ENCODE results near the gene PTGES3L. TPM values are rescaled to one million over a fixed set of nuclear protein-coding genes. Genes with fewer than 3 reads are reported as not detected.
"Not testable (repeated sequence)": the region's sequence is repeated elsewhere in the genome, so short reads cannot be mapped to it uniquely, and the experiment has no call there.

PTGES3L gene
- total RNA-seq, 2 donors from 2014 or later: 1.4 to 2.7 TPM

DNA sequence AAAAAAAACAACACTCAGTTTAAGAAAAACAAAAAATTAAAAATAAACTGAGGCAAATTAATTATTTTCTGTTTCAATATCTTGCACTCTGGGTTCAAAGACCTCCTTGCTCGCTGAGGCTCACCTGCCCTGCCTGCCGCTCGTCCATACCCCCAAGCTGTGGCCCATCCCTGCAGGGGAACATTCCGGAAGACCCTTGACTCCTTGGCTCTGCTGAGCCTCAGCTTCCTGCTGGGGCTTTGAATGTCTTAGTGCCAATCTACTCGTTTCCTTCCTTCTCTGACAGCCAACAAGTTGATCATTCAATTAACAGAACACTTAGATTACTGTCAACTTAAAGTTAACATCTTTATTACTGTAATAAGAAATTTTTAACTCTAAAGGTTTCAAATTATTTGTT lies 55.0 kb downstream of the PTGES3L start:
- Mint-ChIP-seq H3K27ac (no peak overlapping the region), H3K27me3 (peaks cover 12% of the 10 kb centered on the region), H3K4me1 (peaks cover 5% of the 10 kb centered on the region), H3K9me3 (no peaks in the 10 kb centered on the region), H3K36me3 (ENCODE audit: low read depth) (no peaks in the 10 kb centered on the region), H3K4me3 (no peak overlapping the region)
- no peak for ATAC-seq (replicated peaks)

DNA sequence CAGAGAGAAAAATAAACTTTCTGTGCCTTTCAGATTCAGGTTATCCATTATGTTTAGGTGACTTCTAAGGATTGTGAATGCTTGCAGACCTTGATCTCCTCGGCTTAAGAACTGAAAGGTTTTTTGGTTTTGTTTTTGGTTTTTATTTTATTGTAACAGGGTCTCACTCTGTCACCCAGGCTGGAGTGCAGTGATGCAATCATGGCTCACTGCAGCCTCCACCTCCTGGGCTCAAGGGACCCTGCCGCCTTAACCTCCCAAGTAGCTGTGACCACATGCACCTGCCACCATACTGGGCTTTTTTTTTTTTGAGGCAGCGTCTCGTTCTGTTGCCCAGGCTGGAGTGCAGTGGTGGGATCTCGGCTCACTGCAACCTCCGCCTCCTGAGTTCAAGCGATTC lies 56.4 kb downstream of the PTGES3L start:
- not testable (repeated sequence) for H3K9me3 Mint-ChIP-seq; H3K27ac Mint-ChIP-seq; H3K4me3 Mint-ChIP-seq; H3K36me3 Mint-ChIP-seq (ENCODE audit: low read depth); H3K4me1 Mint-ChIP-seq; ATAC-seq (replicated peaks)
- peaks cover 11% of the 10 kb centered on the region for H3K27me3 Mint-ChIP-seq

DNA sequence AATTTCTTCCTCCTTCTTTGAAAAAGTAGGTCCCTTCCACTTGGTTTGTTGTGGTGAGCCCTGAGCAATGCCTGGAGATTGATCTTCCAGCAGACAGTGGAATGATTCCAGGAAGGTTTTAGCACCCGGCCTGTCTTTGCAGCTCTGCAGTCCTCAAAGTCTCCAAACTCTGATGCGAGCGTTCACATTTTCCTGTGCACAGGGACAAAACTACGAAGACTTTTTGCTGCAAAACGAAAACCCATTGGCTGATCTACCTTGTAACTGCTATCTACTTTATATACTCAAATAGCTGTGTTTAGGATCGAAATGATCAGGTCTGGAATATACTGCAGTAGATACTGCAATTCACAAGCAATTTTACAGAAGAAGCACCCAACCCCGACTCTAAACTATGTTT lies 57.6 kb downstream of the PTGES3L start:
- H3K36me3 Mint-ChIP-seq (ENCODE audit: low read depth): no peaks in the 10 kb centered on the region
- ATAC-seq (replicated peaks): no peak
- H3K27me3 Mint-ChIP-seq: peaks cover 14% of the 10 kb centered on the region
- H3K9me3 Mint-ChIP-seq: no peaks in the 10 kb centered on the region
- no peaks in the 10 kb centered on the region for H3K4me1 Mint-ChIP-seq
- H3K27ac Mint-ChIP-seq: no peak overlapping the region
- H3K4me3 Mint-ChIP-seq: no peak overlapping the region

DNA sequence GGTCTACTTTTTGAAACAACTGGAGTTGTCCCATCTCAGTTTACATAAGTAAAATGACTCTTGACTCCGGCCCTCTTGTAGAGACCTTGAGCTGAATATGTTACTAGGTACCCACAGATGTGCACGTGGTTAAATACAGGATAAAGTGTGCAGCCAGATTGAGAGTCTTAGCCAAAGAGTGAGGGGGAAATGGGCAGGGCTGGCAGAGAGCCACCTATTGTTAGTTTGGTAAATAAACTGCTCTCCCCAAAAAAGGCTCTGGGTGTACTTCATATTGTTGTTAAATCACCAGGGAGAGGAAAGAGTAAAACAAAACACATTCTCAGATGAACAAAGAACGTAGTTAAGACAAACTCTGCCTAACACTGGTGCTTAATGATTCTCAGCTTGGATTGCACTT lies 59.0 kb downstream of the PTGES3L start:
- Mint-ChIP-seq H3K4me1 (no peaks in the 10 kb centered on the region), H3K9me3 (no peaks in the 10 kb centered on the region), H3K4me3 (no peak overlapping the region), H3K27me3 (peaks cover 14% of the 10 kb centered on the region), H3K27ac (no peak overlapping the region), H3K36me3 (ENCODE audit: low read depth) (no peaks in the 10 kb centered on the region)
- no peak for ATAC-seq (replicated peaks)

DNA sequence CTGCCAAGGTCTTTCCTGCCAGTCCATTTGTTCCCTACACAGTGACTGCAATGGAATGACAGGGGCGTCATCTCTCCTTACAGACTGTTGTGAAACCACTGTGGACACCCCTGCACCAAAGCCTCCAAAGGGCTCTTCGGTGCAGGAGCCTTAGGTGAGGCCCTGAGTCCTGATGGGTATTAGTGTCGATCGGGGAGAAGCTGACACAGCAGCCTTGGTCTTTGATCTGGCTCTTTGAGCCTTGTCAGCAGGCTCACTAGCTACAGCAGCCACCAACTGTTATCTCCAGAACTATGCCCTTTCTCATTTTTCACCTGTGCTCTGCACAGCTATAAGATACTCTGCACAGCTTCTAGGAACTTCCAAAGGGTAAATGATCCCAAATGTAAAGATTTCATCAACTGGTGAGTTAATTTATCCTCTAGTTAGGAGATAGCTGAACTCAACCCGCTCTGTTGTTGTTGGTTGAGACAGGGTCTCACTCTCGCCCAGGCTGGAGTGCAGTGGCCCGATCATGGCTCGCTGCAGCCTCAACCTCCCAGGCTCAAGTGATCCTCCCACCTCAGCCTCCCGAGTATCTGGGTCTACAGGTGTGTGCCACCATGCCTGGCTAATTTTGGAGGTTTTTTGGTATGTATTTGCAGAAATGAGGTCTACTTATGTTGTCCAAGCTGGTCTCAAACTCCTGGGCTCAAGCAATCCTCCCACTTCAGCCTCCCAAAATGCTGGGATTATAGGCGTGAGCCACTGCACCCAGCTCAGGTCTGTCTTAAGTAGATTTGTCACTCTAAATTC lies 59.6 kb downstream of the PTGES3L start:
- peaks cover 14% of the 10 kb centered on the region for H3K27me3 Mint-ChIP-seq
- H3K4me3 Mint-ChIP-seq: no peak overlapping the region
- no peaks in the 10 kb centered on the region for H3K4me1 Mint-ChIP-seq
- H3K27ac Mint-ChIP-seq: no peak overlapping the region
- ATAC-seq (replicated peaks): no peak
- no peaks in the 10 kb centered on the region for H3K36me3 Mint-ChIP-seq (ENCODE audit: low read depth)
- H3K9me3 Mint-ChIP-seq: no peaks in the 10 kb centered on the region

DNA sequence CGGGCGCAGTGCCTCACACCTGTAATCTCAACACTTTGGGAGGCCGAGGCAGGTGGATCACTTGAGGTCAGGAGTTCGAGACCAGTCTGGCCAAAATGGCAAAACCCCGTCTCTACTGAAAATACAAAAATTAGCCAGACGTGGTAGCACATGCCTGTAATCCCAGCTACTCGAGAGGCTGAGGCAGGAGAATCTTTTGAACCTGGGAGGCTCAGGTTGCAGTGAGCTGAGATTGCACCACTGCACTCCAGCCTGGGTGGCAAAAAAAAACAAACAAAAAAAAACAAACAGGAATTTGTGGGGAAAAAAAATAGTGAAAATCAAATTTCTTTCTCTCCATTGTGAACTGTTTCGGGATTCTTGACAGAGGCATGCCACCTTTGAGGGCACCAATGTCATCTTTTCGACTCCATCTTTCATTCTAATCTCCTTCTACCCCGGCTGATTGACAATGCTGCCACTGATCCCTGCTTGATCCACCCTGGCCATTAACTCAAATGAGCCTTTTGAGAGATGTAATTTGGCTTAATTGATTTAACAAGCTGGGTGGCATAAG lies 60.3 kb downstream of the PTGES3L start:
- H3K27ac Mint-ChIP-seq; H3K4me1 Mint-ChIP-seq; H3K27me3 Mint-ChIP-seq; H3K36me3 Mint-ChIP-seq (ENCODE audit: low read depth); ATAC-seq (replicated peaks); H3K9me3 Mint-ChIP-seq; H3K4me3 Mint-ChIP-seq: not testable (repeated sequence)

DNA sequence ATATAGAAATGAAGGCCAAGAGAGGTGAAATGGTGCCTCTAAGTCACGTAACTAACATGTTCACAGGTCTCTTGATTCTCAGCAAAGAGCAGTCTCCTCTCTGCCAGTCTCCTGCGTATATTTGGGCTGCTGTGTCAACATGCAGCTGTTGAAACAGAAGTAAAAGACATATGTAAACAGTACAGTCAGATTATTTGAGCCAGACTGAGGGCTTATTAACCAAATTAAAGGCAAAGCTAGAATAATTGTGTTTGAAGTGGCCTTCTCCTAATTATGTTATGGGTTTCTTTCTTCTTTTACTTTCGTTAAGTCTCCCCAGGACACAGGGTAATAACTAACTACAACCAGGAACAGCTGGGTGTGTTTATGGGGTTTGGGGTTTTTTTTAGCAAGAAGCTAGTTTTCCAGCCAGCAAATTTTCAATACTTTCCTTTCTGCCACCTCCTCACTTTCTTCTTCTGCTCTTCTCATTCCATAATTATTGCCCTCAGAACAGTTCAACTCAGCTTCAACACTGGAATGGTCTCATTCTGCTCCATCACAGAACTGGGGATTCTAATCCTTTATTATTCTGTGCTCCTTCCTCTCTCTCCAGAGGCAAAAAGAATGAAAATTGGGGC lies 60.9 kb downstream of the PTGES3L start:
- no peak overlapping the region for H3K27ac Mint-ChIP-seq
- H3K4me3 Mint-ChIP-seq: no peak overlapping the region
- no peaks in the 10 kb centered on the region for H3K36me3 Mint-ChIP-seq (ENCODE audit: low read depth)
- no peak for ATAC-seq (replicated peaks)
- peaks cover 8% of the 10 kb centered on the region for H3K27me3 Mint-ChIP-seq
- no peaks in the 10 kb centered on the region for H3K9me3 Mint-ChIP-seq
- no peaks in the 10 kb centered on the region for H3K4me1 Mint-ChIP-seq

Other genes starting within 250 kb of the PTGES3L start
- 10 to 100 TPM; 35.3 to 69.1 TPM for gene EZH1, start 235.0 kb downstream of the PTGES3L start, total RNA-seq
- not detected for gene RAMP2, start 218.9 kb downstream of the PTGES3L start, total RNA-seq
- 10 to 100 TPM; 39.3 to 47.5 TPM for gene VPS25, start 206.6 kb downstream of the PTGES3L start, total RNA-seq
- gene WNK4, start 199.5 kb downstream of the PTGES3L start, total RNA-seq: 1 to 10 TPM in 1 of 2 donors, under 1 TPM in 1; 0.41 to 1.5 TPM
- 10 to 100 TPM; 18.6 to 31.2 TPM for gene COA3, start 181.4 kb downstream of the PTGES3L start, total RNA-seq
- under 1 TPM in 1 of 2 donors, not detected in 1; 0.24 TPM for gene CNTD1, start 181.2 kb downstream of the PTGES3L start, total RNA-seq
- 10 to 100 TPM; 62.3 to 98.2 TPM for gene BECN1, start 155.8 kb downstream of the PTGES3L start, total RNA-seq
- 100 to 1,000 TPM in 1 of 2 donors, 10 to 100 TPM in 1; 56.5 to 159 TPM for gene PSME3, start 146.7 kb downstream of the PTGES3L start, total RNA-seq
- 1 to 10 TPM; 2.0 to 3.4 TPM for gene AOC2, start 135.5 kb downstream of the PTGES3L start, total RNA-seq
- 1 to 10 TPM; 2.2 to 3.0 TPM for gene AOC3, start 128.9 kb downstream of the PTGES3L start, total RNA-seq
- not detected for gene G6PC1, start 79.3 kb downstream of the PTGES3L start, total RNA-seq
- gene AARSD1, start 15.6 kb downstream of the PTGES3L start, total RNA-seq: 10 to 100 TPM; 58.5 to 61.3 TPM
- 10 to 100 TPM; 15.7 to 21.9 TPM for gene RUNDC1, start 485 bp upstream of the PTGES3L start, total RNA-seq
- 1,000 to 10,000 TPM; 1,154 to 1,186 TPM for gene RPL27, start 18.3 kb upstream of the PTGES3L start, total RNA-seq
- 10 to 100 TPM; 38.4 to 45.4 TPM for gene IFI35, start 26.7 kb upstream of the PTGES3L start, total RNA-seq
- 10 to 100 TPM; 30.9 to 36.5 TPM for gene VAT1, start 42.3 kb upstream of the PTGES3L start, total RNA-seq
- gene RND2, start 45.2 kb upstream of the PTGES3L start, total RNA-seq: not detected
- gene BRCA1, start 145.3 kb upstream of the PTGES3L start, total RNA-seq: 10 to 100 TPM; 80.3 to 93.4 TPM
- 10 to 100 TPM; 47.2 to 83.1 TPM for gene NBR1, start 191.1 kb upstream of the PTGES3L start, total RNA-seq
- gene TMEM106A, start 231.8 kb upstream of the PTGES3L start, total RNA-seq: 10 to 100 TPM in 1 of 2 donors, 1 to 10 TPM in 1; 9.5 to 28.4 TPM
- 1 to 10 TPM in 1 of 2 donors, not detected in 1; 1.1 TPM for gene CCDC200, start 248.5 kb upstream of the PTGES3L start, total RNA-seq